ENCODE data around the gene WBP2. TPM values are rescaled to one million over a fixed set of nuclear protein-coding genes. Genes with fewer than 3 reads are reported as not detected.

Gene WBP2
- total and polyA plus RNA-seq, 9 of the 15 experiments (the other 6 are each of a cell fraction or from before 2014, with no cell fraction given) = 2.2 to 74.3 (median 20.0) TPM

DNA sequence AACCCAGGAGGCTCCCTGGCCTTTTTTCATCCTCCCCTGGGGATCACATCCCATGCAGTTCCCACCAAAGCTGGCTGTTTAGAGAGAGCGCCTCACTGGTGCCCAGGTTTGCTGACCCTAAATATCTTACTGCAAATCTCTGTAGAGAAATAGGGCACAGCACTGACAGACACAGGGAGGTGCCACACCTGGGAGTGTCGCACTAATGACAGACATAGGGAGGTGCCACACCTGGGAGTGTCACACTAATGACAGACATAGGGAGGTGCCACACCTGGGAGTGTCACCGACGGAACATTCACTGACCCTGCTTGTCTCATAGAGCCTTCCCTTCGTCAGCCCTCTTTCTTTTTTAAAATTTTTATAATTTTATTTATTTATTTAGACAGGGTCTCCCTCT, 44.9 kb downstream of the WBP2 start (continued):
- TF ChIP-seq CREBBP (IDR thresholded peaks at IDR 0.05; ENCODE audit: low read depth, low read length) (no peak), CC2D1A (IDR thresholded peaks at IDR 0.05) (no peak), YY1 (IDR thresholded peaks at IDR 0.05; ENCODE audit: borderline replicate concordance in 1 of 3, control insufficient read depth in 1 of 3, extremely low read depth in 1 of 3, insufficient read depth in 3 of 3, insufficient read length in 1 of 3, insufficient replicate concordance in 2 of 3, low read depth in 1 of 3, low read length in 2 of 3) (peak in 1 of 3 experiments; percentile 43), PRMT5 (CRISPR knock-in tag; IDR thresholded peaks at IDR 0.05) (no peak), PPARD (CRISPR knock-in tag; IDR thresholded peaks at IDR 0.05) (no peak), GATAD2B (IDR thresholded peaks at IDR 0.05; ENCODE audit: borderline replicate concordance) (no peak), ZNF121 (CRISPR knock-in tag; conservative IDR thresholded peaks at IDR 0.05) (no peak), ATF4 (CRISPR knock-in tag; IDR thresholded peaks at IDR 0.05) (no peak), PRDM10 (IDR thresholded peaks at IDR 0.05; ENCODE audit: partially characterized antibody) (no peak), FOXA1 (IDR thresholded peaks at IDR 0.05; ENCODE audit: borderline replicate concordance) (no peak), ATF7 (IDR thresholded peaks at IDR 0.05) (no peak), CBX5 (IDR thresholded peaks at IDR 0.05; ENCODE audit: borderline replicate concordance, low read depth) (no peak), HLTF (IDR thresholded peaks at IDR 0.05) (no peak), HDAC6 (IDR thresholded peaks at IDR 0.05; ENCODE audit: low read depth, low read length) (no peak), NRF1 (conservative IDR thresholded peaks at IDR 0.05 in 1 of 2, IDR thresholded peaks at IDR 0.05 in 1 of 2) (no peak), ZNF143 (CRISPR knock-in tag; IDR thresholded peaks at IDR 0.05) (no peak)
- TF ChIP-seq, protein P1, sequence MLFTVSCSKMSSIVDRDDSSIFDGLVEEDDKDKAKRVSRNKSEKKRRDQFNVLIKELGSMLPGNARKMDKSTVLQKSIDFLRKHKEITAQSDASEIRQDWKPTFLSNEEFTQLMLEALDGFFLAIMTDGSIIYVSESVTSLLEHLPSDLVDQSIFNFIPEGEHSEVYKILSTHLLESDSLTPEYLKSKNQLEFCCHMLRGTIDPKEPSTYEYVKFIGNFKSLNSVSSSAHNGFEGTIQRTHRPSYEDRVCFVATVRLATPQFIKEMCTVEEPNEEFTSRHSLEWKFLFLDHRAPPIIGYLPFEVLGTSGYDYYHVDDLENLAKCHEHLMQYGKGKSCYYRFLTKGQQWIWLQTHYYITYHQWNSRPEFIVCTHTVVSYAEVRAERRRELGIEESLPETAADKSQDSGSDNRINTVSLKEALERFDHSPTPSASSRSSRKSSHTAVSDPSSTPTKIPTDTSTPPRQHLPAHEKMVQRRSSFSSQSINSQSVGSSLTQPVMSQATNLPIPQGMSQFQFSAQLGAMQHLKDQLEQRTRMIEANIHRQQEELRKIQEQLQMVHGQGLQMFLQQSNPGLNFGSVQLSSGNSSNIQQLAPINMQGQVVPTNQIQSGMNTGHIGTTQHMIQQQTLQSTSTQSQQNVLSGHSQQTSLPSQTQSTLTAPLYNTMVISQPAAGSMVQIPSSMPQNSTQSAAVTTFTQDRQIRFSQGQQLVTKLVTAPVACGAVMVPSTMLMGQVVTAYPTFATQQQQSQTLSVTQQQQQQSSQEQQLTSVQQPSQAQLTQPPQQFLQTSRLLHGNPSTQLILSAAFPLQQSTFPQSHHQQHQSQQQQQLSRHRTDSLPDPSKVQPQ (CRISPR knock-in tag; IDR thresholded peaks at IDR 0.05; ENCODE audit: borderline replicate concordance) = no peak
- TF ChIP-seq, protein P2, sequence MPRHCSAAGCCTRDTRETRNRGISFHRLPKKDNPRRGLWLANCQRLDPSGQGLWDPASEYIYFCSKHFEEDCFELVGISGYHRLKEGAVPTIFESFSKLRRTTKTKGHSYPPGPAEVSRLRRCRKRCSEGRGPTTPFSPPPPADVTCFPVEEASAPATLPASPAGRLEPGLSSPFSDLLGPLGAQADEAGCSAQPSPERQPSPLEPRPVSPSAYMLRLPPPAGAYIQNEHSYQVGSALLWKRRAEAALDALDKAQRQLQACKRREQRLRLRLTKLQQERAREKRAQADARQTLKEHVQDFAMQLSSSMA (CRISPR knock-in tag; IDR thresholded peaks at IDR 0.05) = peak; percentile 83; the same call in 1 of the 2 replicates
- TF ChIP-seq, protein P3, sequence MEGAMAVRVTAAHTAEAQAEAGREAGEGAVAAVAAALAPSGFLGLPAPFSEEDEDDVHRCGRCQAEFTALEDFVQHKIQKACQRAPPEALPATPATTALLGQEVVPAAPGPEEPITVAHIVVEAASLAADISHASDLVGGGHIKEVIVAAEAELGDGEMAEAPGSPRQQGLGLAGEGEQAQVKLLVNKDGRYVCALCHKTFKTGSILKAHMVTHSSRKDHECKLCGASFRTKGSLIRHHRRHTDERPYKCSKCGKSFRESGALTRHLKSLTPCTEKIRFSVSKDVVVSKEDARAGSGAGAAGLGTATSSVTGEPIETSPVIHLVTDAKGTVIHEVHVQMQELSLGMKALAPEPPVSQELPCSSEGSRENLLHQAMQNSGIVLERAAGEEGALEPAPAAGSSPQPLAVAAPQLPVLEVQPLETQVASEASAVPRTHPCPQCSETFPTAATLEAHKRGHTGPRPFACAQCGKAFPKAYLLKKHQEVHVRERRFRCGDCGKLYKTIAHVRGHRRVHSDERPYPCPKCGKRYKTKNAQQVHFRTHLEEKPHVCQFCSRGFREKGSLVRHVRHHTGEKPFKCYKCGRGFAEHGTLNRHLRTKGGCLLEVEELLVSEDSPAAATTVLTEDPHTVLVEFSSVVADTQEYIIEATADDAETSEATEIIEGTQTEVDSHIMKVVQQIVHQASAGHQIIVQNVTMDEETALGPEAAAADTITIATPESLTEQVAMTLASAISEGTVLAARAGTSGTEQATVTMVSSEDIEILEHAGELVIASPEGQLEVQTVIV (CRISPR knock-in tag; IDR thresholded peaks at IDR 0.05; ENCODE audit: borderline replicate concordance) = no peak

Measured in K562 (cell line).